Testis (tissue), 3 donors: ENCODE data around the gene TWSG1. TPM values are rescaled to one million over a fixed set of nuclear protein-coding genes. Genes with fewer than 3 reads are reported as not detected.

Source experiments
- DNase-seq: peaks from one replicate; pipeline ENCODE4 v3.0.0-alpha.2; 2019
- H3K27ac ChIP-seq, 2 donors: fragments of 200-600 bp; sonication (generic); one replicate each; pipeline ENCODE4 v1.5.1; 2019
- H3K27me3 ChIP-seq: fragments of 200-600 bp; sonication (generic); one replicate; pipeline ENCODE4 v1.5.1; 2019
- H3K36me3 ChIP-seq: fragments of 200-600 bp; sonication (generic); one replicate; pipeline ENCODE4 v1.5.1; 2017; ENCODE audit warnings: low read depth; ENCODE audit errors: missing control alignments
- H3K4me1 ChIP-seq: fragments of 200-600 bp; sonication (generic); one replicate; pipeline ENCODE4 v1.5.1; 2019
- H3K4me3 ChIP-seq, 2 donors: fragments of 200-600 bp; sonication (generic); one replicate each; pipeline ENCODE4 v1.5.1; 2017 to 2019
- H3K9me3 ChIP-seq: fragments of 200-600 bp; sonication (generic); one replicate; pipeline ENCODE4 v1.5.1; 2017
- POLR2A ChIP-seq: fragments of 450-650 bp; IDR thresholded peaks from one replicate; pipeline ENCODE4 v1.6.1; 2017; ENCODE audit warnings: antibody characterized with exemption, mild to moderate bottlenecking, moderate library complexity
- WGBS, 2 donors: methylation state at CpG; one replicate each; pipeline ENCODE4 v1.1.5; 2018; 5-methylcytosine and 5-hydroxymethylcytosine counted together
- intact Hi-C: fragments of 100-400 bp; cut with DNase I; formaldehyde crosslinking; loops from one replicate; pipeline ENCODE4 v1.15.1; 2023; ENCODE audit warnings: low total_unique reads
- polyA plus RNA-seq: library from polyadenylated mRNA; stranded (reverse); fragments of 350-450 nt; fragmentation: Illumina TruSeq; extraction: RNeasy Lipid Tissue Mini Kit (QIAGEN cat#74804); gene quantifications from one replicate; pipeline ENCODE4 v1.2.3, GENCODE V29; 2014; ENCODE audit warnings: low read depth, low replicate concordance; ENCODE audit not compliant: insufficient read depth
- total RNA-seq, 2 donors: library from RNA; depleted of rRNA; stranded (reverse); fragments of >200 nt; gene quantifications; one replicate each; pipeline ENCODE4 v1.2.3, GENCODE V29; 2016
- TF ChIP-seq, protein P1 (sequence below), 3 experiments: fragments of 450-650 bp in 2 of 3; fragments of 200-600 bp in 1 of 3; sonication (generic) in 1 of 3; IDR thresholded peaks; one replicate each; pipeline ENCODE4 v1.5.1; 2016 to 2019; ENCODE audit warnings: antibody characterized with exemption in 3 of 3, mild to moderate bottlenecking in 2 of 3, moderate library complexity in 1 of 3

Gene TWSG1
- total and polyA plus RNA-seq, 3 donors from 2014 or later: 20.1 to 26.6 (median 23.8) TPM

GRCh38 chr18:9333441-9334328 is 888 bp upstream of the TWSG1 start:
- no peaks in the 10 kb centered on the region for H3K27me3 ChIP-seq
- TF ChIP-seq, protein P1, sequence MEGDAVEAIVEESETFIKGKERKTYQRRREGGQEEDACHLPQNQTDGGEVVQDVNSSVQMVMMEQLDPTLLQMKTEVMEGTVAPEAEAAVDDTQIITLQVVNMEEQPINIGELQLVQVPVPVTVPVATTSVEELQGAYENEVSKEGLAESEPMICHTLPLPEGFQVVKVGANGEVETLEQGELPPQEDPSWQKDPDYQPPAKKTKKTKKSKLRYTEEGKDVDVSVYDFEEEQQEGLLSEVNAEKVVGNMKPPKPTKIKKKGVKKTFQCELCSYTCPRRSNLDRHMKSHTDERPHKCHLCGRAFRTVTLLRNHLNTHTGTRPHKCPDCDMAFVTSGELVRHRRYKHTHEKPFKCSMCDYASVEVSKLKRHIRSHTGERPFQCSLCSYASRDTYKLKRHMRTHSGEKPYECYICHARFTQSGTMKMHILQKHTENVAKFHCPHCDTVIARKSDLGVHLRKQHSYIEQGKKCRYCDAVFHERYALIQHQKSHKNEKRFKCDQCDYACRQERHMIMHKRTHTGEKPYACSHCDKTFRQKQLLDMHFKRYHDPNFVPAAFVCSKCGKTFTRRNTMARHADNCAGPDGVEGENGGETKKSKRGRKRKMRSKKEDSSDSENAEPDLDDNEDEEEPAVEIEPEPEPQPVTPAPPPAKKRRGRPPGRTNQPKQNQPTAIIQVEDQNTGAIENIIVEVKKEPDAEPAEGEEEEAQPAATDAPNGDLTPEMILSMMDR (IDR thresholded peaks at IDR 0.05): no peak
- no peak for TF ChIP-seq POLR2A
- H3K36me3 ChIP-seq: no peaks in the 10 kb centered on the region
- DNase-seq: peak; percentile 42
- H3K4me3 ChIP-seq: peak overlapping the region; percentile 88 to 90
- H3K4me1 ChIP-seq: no peaks in the 10 kb centered on the region
- H3K27ac ChIP-seq: peak overlapping the region; percentile 81 to 88
- WGBS, 2 donors: 24 to 28% methylated on average over 32 to 52 of the region's 52 CpGs
- intact Hi-C loops: no loop called here
- no peaks in the 10 kb centered on the region for H3K9me3 ChIP-seq

- intact Hi-C loops: no loop called here
- H3K27ac ChIP-seq: peak overlapping the region; percentile 89 to 91
- no peaks in the 10 kb centered on the region for H3K36me3 ChIP-seq
- peak; percentile 49 for DNase-seq
- H3K9me3 ChIP-seq: no peaks in the 10 kb centered on the region
- WGBS, 2 donors: 2 to 5% methylated on average over 13 to 44 of the region's 55 CpGs
- H3K4me1 ChIP-seq: no peaks in the 10 kb centered on the region
- H3K4me3 ChIP-seq: peak overlapping the region; percentile 88 to 90
- H3K27me3 ChIP-seq: no peaks in the 10 kb centered on the region
- TF ChIP-seq, protein P1 (IDR thresholded peaks at IDR 0.05): no peak
- no peak for TF ChIP-seq POLR2A
These were observed 562 bp downstream of the TWSG1 start for GRCh38 chr18:9334973-9335696.

DNA sequence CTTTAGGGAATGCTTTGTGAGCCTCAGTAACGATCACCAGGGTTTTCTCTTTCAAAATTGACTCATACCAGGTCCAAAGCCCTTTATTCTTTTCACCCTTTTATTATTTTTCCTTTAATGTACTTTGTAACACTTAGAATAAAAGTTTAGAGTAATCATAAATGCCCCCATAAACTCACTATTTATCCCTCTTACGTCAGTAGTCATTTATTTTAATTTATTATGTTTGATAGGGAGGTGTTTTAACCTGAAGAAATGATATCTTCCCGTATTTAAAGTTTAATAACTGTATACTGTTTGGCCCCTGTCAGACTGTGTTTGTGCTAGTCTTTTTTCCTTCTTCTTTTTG is 1.1 kb downstream of the TWSG1 start:
- Histone ChIP-seq H3K4me3 (peak overlapping the region; percentile 88 to 90), H3K4me1 (no peaks in the 10 kb centered on the region), H3K36me3 (no peaks in the 10 kb centered on the region), H3K9me3 (no peaks in the 10 kb centered on the region), H3K27ac (peak overlapping the region in 1 of 2 donors; percentile 91), H3K27me3 (no peaks in the 10 kb centered on the region)
- intact Hi-C loops: no loop called here
- WGBS, 2 donors: 19 to 21% methylated on average over 3 of the region's 3 CpGs
- no peak for TF ChIP-seq POLR2A
- TF ChIP-seq, protein P1 (IDR thresholded peaks at IDR 0.05): no peak
- no peak for DNase-seq

GRCh38 chr18:9336827-9337226 is 2.3 kb downstream of the TWSG1 start:
- TF ChIP-seq, protein P1 (IDR thresholded peaks at IDR 0.05): no peak
- no peak for TF ChIP-seq POLR2A
- DNase-seq: no peak
- Histone ChIP-seq H3K36me3 (no peaks in the 10 kb centered on the region), H3K27ac (no peak overlapping the region), H3K27me3 (no peaks in the 10 kb centered on the region), H3K4me3 (no peak overlapping the region), H3K4me1 (no peaks in the 10 kb centered on the region), H3K9me3 (no peaks in the 10 kb centered on the region)
- intact Hi-C loops: no loop called here
